Measurements from ENCODE around the gene PCDHA12. TPM values are rescaled to one million over a fixed set of nuclear protein-coding genes. Genes with fewer than 3 reads are reported as not detected.
"Not testable (repeated sequence)": the region's sequence is repeated elsewhere in the genome, so short reads cannot be mapped to it uniquely, and the experiment has no call there.

PCDHA12 gene
- not detected in 2 replicates for polyA plus RNA-seq (2011; rRNA removed)
- polyA minus RNA-seq (2011; rRNA and poly(A)+ RNA removed), result 0.14 TPM in 1 of 2 replicates, not detected in the other

- POLR2A ChIA-PET, result no interaction called here
- no peak for TF ChIP-seq CTCF (IDR thresholded peaks at IDR 0.05; ENCODE audit: insufficient read depth, low read depth, low read length)
- Histone ChIP-seq H3K36me3 (ENCODE audit: control insufficient read depth, insufficient read depth, low read length) (no peaks in the 10 kb centered on the region), H3K27me3 (ENCODE audit: control insufficient read depth, insufficient read depth, low read length) (no peaks in the 10 kb centered on the region), H3K4me3 (ENCODE audit: low read depth, low read length) (no peak within 1 kb of the TSS)
- CTCF ChIA-PET, result no interaction called here
- DNase-seq (ENCODE audit: low read depth), result no peak
These were observed at the start of gene PCDHA12 for GRCh38 chr5:140875085-140876065. TSS of gene PCDHA12 (plus strand) at chr5:140875308. CDS start at chr5:140875473, 165 bp downstream.

- no peak for TF ChIP-seq CTCF (IDR thresholded peaks at IDR 0.05; ENCODE audit: insufficient read depth, low read depth, low read length)
- Histone ChIP-seq H3K4me3 (ENCODE audit: low read depth, low read length) (no peak within 1 kb of the TSS), H3K36me3 (ENCODE audit: control insufficient read depth, insufficient read depth, low read length) (no peaks in the 10 kb centered on the region), H3K27me3 (ENCODE audit: control insufficient read depth, insufficient read depth, low read length) (no peaks in the 10 kb centered on the region)
- ChIA-PET POLR2A (no interaction called here), CTCF (interaction anchor here (0.8 kb wide), 1 partner anchor 14 kb away, joined by 3 read pairs; no protein-coding TSS in a partner anchor)
- DNase-seq (ENCODE audit: low read depth), result no peak
These were observed 47.3 kb upstream of the PCDHA12 start, which contains the start of gene PCDHA6 for GRCh38 chr5:140827704-140828361. TSS of gene PCDHA6 (plus strand) at chr5:140827960. CDS start at chr5:140828092, 132 bp downstream.

GRCh38 chr5:140828362-140828737 is 46.8 kb upstream of the PCDHA12 start:
- CTCF ChIA-PET, result interaction anchor here (0.8 kb wide), 1 partner anchor 15 kb away, joined by 3 read pairs; no protein-coding TSS in a partner anchor
- POLR2A ChIA-PET, result no interaction called here
- Histone ChIP-seq H3K36me3 (ENCODE audit: control insufficient read depth, insufficient read depth, low read length) (no peaks in the 10 kb centered on the region), H3K4me3 (ENCODE audit: low read depth, low read length) (no peak overlapping the region), H3K27me3 (ENCODE audit: control insufficient read depth, insufficient read depth, low read length) (no peaks in the 10 kb centered on the region)
- DNase-seq (ENCODE audit: low read depth), result no peak
- TF ChIP-seq CTCF (IDR thresholded peaks at IDR 0.05; ENCODE audit: insufficient read depth, low read depth, low read length), result no peak

GRCh38 chr5:140829511-140830501 is 45.3 kb upstream of the PCDHA12 start:
- DNase-seq (ENCODE audit: low read depth); H3K27me3 ChIP-seq (ENCODE audit: control insufficient read depth, insufficient read depth, low read length); H3K4me3 ChIP-seq (ENCODE audit: low read depth, low read length); CTCF ChIA-PET; POLR2A ChIA-PET; H3K36me3 ChIP-seq (ENCODE audit: control insufficient read depth, insufficient read depth, low read length): not testable (repeated sequence)

- TF ChIP-seq CTCF (IDR thresholded peaks at IDR 0.05; ENCODE audit: insufficient read depth, low read depth, low read length), result no peak
- no peak for DNase-seq (ENCODE audit: low read depth)
- no peaks in the 10 kb centered on the region for H3K36me3 ChIP-seq (ENCODE audit: control insufficient read depth, insufficient read depth, low read length)
- H3K27me3 ChIP-seq (ENCODE audit: control insufficient read depth, insufficient read depth, low read length), result no peaks in the 10 kb centered on the region
- ChIA-PET CTCF (no interaction called here), POLR2A (no interaction called here)
- H3K4me3 ChIP-seq (ENCODE audit: low read depth, low read length), result peak within 1 kb of the TSS; percentile 27
These were observed 41.1 kb upstream of the PCDHA12 start, which contains the start of gene PCDHA7 for GRCh38 chr5:140833993-140834392. TSS of gene PCDHA7 (plus strand) at chr5:140834269. CDS start at chr5:140834384, 115 bp downstream.

- H3K27me3 ChIP-seq (ENCODE audit: control insufficient read depth, insufficient read depth, low read length); H3K36me3 ChIP-seq (ENCODE audit: control insufficient read depth, insufficient read depth, low read length); CTCF ChIA-PET; POLR2A ChIA-PET; DNase-seq (ENCODE audit: low read depth): not testable (repeated sequence)
- peak overlapping the region; percentile 27 for H3K4me3 ChIP-seq (ENCODE audit: low read depth, low read length)
These were observed 40.6 kb upstream of the PCDHA12 start for GRCh38 chr5:140834439-140835008.
